ENCODE results near the gene RBM6. TPM values are rescaled to one million over a fixed set of nuclear protein-coding genes. Genes with fewer than 3 reads are reported as not detected.
A peak's percentile ranks its signal among the peaks of the same experiment; 100 is the strongest.

RBM6 gene
- polyA plus RNA-seq, 1 donor = 153 TPM

GRCh38 chr3:50117120-50117519 is 177.2 kb downstream of the RBM6 start:
- whole genome bisulfite sequencing (ENCODE audit: insufficient coverage, low lambda C conversion rate) = no CpG with 5 or more reads among the region's 8 CpGs
- Histone ChIP-seq H3K4me3 (ENCODE audit: low read length) (no peak overlapping the region), H3K4me1 (ENCODE audit: control insufficient read depth, insufficient read depth, low read length) (peaks cover 5% of the 10 kb centered on the region), H3K36me3 (ENCODE audit: control insufficient read depth, insufficient read depth, low read length) (peaks cover 88% of the 10 kb centered on the region), H3K27ac (ENCODE audit: low read length) (no peak overlapping the region), H3K9me3 (ENCODE audit: control insufficient read depth, low read depth, low read length) (no peaks in the 10 kb centered on the region), H3K27me3 (ENCODE audit: control insufficient read depth, insufficient read depth, low read length) (no peaks in the 10 kb centered on the region)
- no peak for DNase-seq

GRCh38 chr3:50118237-50118636 is 178.3 kb downstream of the RBM6 start:
- Histone ChIP-seq H3K9me3 (ENCODE audit: control insufficient read depth, low read depth, low read length) (no peaks in the 10 kb centered on the region), H3K4me1 (ENCODE audit: control insufficient read depth, insufficient read depth, low read length) (peaks cover 10% of the 10 kb centered on the region), H3K4me3 (ENCODE audit: low read length) (no peak overlapping the region), H3K27me3 (ENCODE audit: control insufficient read depth, insufficient read depth, low read length) (no peaks in the 10 kb centered on the region), H3K27ac (ENCODE audit: low read length) (no peak overlapping the region), H3K36me3 (ENCODE audit: control insufficient read depth, insufficient read depth, low read length) (peaks cover 77% of the 10 kb centered on the region)
- DNase-seq = no peak
- WGBS (ENCODE audit: insufficient coverage, low lambda C conversion rate) = no CpG with 5 or more reads among the region's 10 CpGs

- Histone ChIP-seq H3K4me3 (ENCODE audit: low read length) (no peak overlapping the region), H3K36me3 (ENCODE audit: control insufficient read depth, insufficient read depth, low read length) (peaks cover 61% of the 10 kb centered on the region), H3K9me3 (ENCODE audit: control insufficient read depth, low read depth, low read length) (no peaks in the 10 kb centered on the region), H3K27me3 (ENCODE audit: control insufficient read depth, insufficient read depth, low read length) (peaks cover 2% of the 10 kb centered on the region), H3K27ac (ENCODE audit: low read length) (no peak overlapping the region), H3K4me1 (ENCODE audit: control insufficient read depth, insufficient read depth, low read length) (peaks cover 15% of the 10 kb centered on the region)
- no CpG with 5 or more reads among the region's 3 CpGs for WGBS (ENCODE audit: insufficient coverage, low lambda C conversion rate)
- DNase-seq = no peak
These were observed 179.8 kb downstream of the RBM6 start for GRCh38 chr3:50119786-50120185.

- no peak overlapping the region for H3K4me3 ChIP-seq (ENCODE audit: low read length)
- H3K9me3 ChIP-seq (ENCODE audit: control insufficient read depth, low read depth, low read length) = no peaks in the 10 kb centered on the region
- no CpG with 5 or more reads among the region's 10 CpGs for WGBS (ENCODE audit: insufficient coverage, low lambda C conversion rate)
- no peak for DNase-seq
- no peak overlapping the region for H3K27ac ChIP-seq (ENCODE audit: low read length)
- H3K27me3 ChIP-seq (ENCODE audit: control insufficient read depth, insufficient read depth, low read length) = peaks cover 2% of the 10 kb centered on the region
- H3K4me1 ChIP-seq (ENCODE audit: control insufficient read depth, insufficient read depth, low read length) = peaks cover 18% of the 10 kb centered on the region
- peaks cover 54% of the 10 kb centered on the region for H3K36me3 ChIP-seq (ENCODE audit: control insufficient read depth, insufficient read depth, low read length)
These were observed 180.6 kb downstream of the RBM6 start for GRCh38 chr3:50120364-50121071.

GRCh38 chr3:50121072-50122032 is 181.4 kb downstream of the RBM6 start:
- peaks cover 46% of the 10 kb centered on the region for H3K36me3 ChIP-seq (ENCODE audit: control insufficient read depth, insufficient read depth, low read length)
- no peak overlapping the region for H3K4me3 ChIP-seq (ENCODE audit: low read length)
- DNase-seq = peak; percentile 60 to 71
- H3K27me3 ChIP-seq (ENCODE audit: control insufficient read depth, insufficient read depth, low read length) = peaks cover 4% of the 10 kb centered on the region
- WGBS (ENCODE audit: insufficient coverage, low lambda C conversion rate) = no CpG with 5 or more reads among the region's 13 CpGs
- H3K27ac ChIP-seq (ENCODE audit: low read length) = no peak overlapping the region
- peaks cover 27% of the 10 kb centered on the region for H3K4me1 ChIP-seq (ENCODE audit: control insufficient read depth, insufficient read depth, low read length)
- no peaks in the 10 kb centered on the region for H3K9me3 ChIP-seq (ENCODE audit: control insufficient read depth, low read depth, low read length)

- Histone ChIP-seq H3K4me3 (ENCODE audit: low read length) (no peak overlapping the region), H3K27ac (ENCODE audit: low read length) (no peak overlapping the region), H3K36me3 (ENCODE audit: control insufficient read depth, insufficient read depth, low read length) (peaks cover 38% of the 10 kb centered on the region), H3K9me3 (ENCODE audit: control insufficient read depth, low read depth, low read length) (no peaks in the 10 kb centered on the region), H3K4me1 (ENCODE audit: control insufficient read depth, insufficient read depth, low read length) (peaks cover 34% of the 10 kb centered on the region), H3K27me3 (ENCODE audit: control insufficient read depth, insufficient read depth, low read length) (peaks cover 4% of the 10 kb centered on the region)
- no peak for DNase-seq
- no CpG with 5 or more reads among the region's 2 CpGs for WGBS (ENCODE audit: insufficient coverage, low lambda C conversion rate)
These were observed 182.1 kb downstream of the RBM6 start for GRCh38 chr3:50122071-50122470.

- H3K27me3 ChIP-seq (ENCODE audit: control insufficient read depth, insufficient read depth, low read length) = peaks cover 4% of the 10 kb centered on the region
- no CpG with 5 or more reads among the region's 14 CpGs for WGBS (ENCODE audit: insufficient coverage, low lambda C conversion rate)
These were observed 182.9 kb downstream of the RBM6 start for GRCh38 chr3:50122661-50123391.

GRCh38 chr3:50123394-50124051 is 183.6 kb downstream of the RBM6 start:
- DNase-seq = no peak
- peaks cover 24% of the 10 kb centered on the region for H3K36me3 ChIP-seq (ENCODE audit: control insufficient read depth, insufficient read depth, low read length)
- no peak overlapping the region for H3K27ac ChIP-seq (ENCODE audit: low read length)
- H3K27me3 ChIP-seq (ENCODE audit: control insufficient read depth, insufficient read depth, low read length) = peaks cover 4% of the 10 kb centered on the region
- H3K4me1 ChIP-seq (ENCODE audit: control insufficient read depth, insufficient read depth, low read length) = peaks cover 36% of the 10 kb centered on the region
- no peaks in the 10 kb centered on the region for H3K9me3 ChIP-seq (ENCODE audit: control insufficient read depth, low read depth, low read length)
- H3K4me3 ChIP-seq (ENCODE audit: low read length) = no peak overlapping the region
- no CpG with 5 or more reads among the region's 4 CpGs for WGBS (ENCODE audit: insufficient coverage, low lambda C conversion rate)

More at GRCh38 chr3:50122661-50123391, 182.9 kb downstream of the RBM6 start:
- no peaks in the 10 kb centered on the region for H3K9me3 ChIP-seq (ENCODE audit: control insufficient read depth, low read depth, low read length)
- peaks cover 31% of the 10 kb centered on the region for H3K36me3 ChIP-seq (ENCODE audit: control insufficient read depth, insufficient read depth, low read length)
- H3K4me1 ChIP-seq (ENCODE audit: control insufficient read depth, insufficient read depth, low read length) = peaks cover 36% of the 10 kb centered on the region
- no peak overlapping the region for H3K27ac ChIP-seq (ENCODE audit: low read length)
- no peak for DNase-seq
- no peak overlapping the region for H3K4me3 ChIP-seq (ENCODE audit: low read length)

- H3K36me3 ChIP-seq (ENCODE audit: control insufficient read depth, insufficient read depth, low read length) = peaks cover 18% of the 10 kb centered on the region
- H3K4me1 ChIP-seq (ENCODE audit: control insufficient read depth, insufficient read depth, low read length) = peaks cover 36% of the 10 kb centered on the region
- no peak overlapping the region for H3K4me3 ChIP-seq (ENCODE audit: low read length)
- no peaks in the 10 kb centered on the region for H3K9me3 ChIP-seq (ENCODE audit: control insufficient read depth, low read depth, low read length)
- H3K27me3 ChIP-seq (ENCODE audit: control insufficient read depth, insufficient read depth, low read length) = peaks cover 4% of the 10 kb centered on the region
- no CpG with 5 or more reads among the region's 15 CpGs for WGBS (ENCODE audit: insufficient coverage, low lambda C conversion rate)
- no peak for DNase-seq
- no peak overlapping the region for H3K27ac ChIP-seq (ENCODE audit: low read length)
These were observed 184.3 kb downstream of the RBM6 start for GRCh38 chr3:50124052-50124799.

Measured in large intestine (tissue), 3 donors.